ENCODE data around the gene NCOA3.

DNA sequence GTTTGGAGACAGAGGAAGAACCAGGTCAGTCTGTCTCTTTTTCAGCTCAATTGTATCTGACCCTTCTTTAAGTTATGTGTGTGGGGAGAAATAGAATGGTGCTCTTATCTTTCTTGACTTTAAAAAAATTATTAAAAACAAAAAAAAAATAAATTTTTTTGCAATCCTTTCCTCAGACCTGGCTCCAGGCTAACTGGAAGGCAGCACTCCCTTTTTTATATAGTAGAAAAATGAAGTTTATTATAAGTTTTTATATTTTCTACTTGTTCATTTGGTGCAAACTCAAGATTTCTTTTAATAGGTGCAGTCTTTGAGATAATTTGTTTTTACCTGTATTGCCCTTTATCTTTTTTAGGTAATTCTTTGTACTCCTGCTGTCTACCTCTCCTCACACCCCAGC lies 153.9 kb downstream of the NCOA3 start:
- TF ChIP-seq, protein P1, sequence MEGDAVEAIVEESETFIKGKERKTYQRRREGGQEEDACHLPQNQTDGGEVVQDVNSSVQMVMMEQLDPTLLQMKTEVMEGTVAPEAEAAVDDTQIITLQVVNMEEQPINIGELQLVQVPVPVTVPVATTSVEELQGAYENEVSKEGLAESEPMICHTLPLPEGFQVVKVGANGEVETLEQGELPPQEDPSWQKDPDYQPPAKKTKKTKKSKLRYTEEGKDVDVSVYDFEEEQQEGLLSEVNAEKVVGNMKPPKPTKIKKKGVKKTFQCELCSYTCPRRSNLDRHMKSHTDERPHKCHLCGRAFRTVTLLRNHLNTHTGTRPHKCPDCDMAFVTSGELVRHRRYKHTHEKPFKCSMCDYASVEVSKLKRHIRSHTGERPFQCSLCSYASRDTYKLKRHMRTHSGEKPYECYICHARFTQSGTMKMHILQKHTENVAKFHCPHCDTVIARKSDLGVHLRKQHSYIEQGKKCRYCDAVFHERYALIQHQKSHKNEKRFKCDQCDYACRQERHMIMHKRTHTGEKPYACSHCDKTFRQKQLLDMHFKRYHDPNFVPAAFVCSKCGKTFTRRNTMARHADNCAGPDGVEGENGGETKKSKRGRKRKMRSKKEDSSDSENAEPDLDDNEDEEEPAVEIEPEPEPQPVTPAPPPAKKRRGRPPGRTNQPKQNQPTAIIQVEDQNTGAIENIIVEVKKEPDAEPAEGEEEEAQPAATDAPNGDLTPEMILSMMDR (IDR thresholded peaks at IDR 0.05), result no peak
- TF ChIP-seq EP300 (IDR thresholded peaks at IDR 0.05) (no peak), POLR2AphosphoS5 (IDR thresholded peaks at IDR 0.05) (no peak)
